HG02571 (cell line): ENCODE measurements around the gene PIP5K1B.

Experiments
- ATAC-seq: cut with Tn5 transposase; IDR thresholded peaks from one replicate; pipeline ENCODE4 v1.9.1; 2021; ENCODE audit warnings: mild to moderate bottlenecking, moderate library complexity; ENCODE audit not compliant: unreplicated experiment

PIP5K1B gene

GRCh38 chr9:68733021-68733405 lies 28.0 kb downstream of the PIP5K1B start:
- ATAC-seq = no peak

DNA sequence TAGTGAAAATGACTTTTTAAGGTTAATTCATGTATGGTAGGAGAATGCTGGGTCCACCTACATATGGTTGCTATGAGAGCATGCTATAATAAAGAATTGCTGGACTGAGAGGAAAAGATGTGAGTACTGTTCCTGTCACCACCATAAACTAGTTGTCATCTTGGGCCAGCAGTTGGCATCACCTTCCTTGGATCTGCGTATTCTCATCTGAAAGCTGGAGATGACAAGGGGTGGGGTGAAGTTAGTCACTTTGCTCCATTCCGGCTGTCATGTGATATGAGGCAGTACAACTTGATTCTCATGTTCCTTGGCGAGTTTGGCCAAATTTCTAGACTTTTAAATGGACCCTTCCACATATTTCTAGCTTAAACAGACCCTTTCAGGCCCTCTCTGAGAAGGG lies 33.3 kb downstream of the PIP5K1B start:
- ATAC-seq = no peak

- ATAC-seq = no peak
Observed at GRCh38 chr9:68739621-68740174, 34.7 kb downstream of the PIP5K1B start.

DNA sequence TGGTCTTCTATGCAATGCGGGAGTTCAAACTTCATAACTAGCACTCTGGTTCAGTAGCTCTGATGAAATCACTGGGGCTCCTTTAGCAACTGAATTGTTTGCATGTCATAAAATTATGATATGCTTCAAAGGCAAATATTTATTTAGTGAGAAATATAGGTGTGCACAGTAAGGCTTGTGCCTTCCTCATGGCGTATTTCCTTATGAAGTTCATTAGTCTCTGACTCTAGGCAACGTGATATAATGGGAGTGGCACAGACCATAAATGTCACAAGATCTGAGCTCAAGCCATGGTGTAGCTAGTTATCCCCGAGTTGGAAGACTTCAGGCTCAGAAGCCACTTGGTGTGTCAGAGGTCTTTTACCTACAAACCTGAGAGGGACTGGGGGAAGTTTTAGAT lies 35.5 kb downstream of the PIP5K1B start:
- no peak for ATAC-seq

DNA sequence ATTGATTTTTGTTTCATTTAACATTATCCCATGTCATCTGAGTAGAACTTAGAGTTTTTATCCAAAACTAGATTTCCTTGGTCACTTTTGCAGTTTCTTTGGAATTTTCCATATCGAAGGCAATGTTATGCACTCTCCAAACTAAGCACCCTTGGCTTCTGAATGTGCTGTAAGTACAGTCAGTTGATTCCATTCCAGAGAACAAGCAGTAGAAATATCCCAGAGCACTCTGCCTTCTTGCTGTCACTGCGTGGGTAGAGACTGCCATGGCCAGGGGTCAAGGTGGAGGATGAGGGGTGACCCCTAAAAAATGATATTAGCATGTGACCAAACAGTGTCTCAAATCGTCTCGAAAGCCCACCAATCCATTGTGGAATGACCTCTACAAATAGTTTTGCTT lies 36.2 kb downstream of the PIP5K1B start:
- ATAC-seq = no peak

DNA sequence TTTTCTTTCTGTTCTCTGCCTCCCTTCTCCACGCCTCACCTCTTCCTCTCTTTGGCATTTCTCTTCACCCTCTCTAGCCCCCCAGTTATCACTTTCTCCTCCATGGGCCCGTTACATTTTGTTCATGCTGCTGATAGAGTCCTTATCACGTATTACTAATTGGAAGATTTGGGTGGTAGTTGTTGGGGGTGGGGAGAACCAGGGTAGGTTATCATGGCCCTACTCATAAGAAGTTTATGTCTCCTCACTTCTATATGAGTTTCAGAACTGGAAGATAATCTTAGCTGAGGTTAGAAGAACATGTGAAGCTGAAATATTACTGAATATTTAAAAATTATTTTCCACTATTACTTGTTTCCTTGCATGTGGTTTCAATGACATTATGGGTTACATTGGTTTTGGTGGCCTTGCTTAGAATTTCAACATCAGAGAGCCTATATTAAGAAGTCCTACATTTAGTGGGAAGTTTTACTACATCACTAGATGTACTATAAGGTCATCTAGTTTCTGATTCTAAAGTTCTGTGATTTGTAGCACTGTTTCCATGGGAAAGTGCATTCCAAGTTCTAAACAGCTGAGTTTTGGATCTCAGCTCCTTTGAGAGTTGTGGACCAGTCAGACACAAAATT lies 36.8 kb downstream of the PIP5K1B start:
- no peak for ATAC-seq

DNA sequence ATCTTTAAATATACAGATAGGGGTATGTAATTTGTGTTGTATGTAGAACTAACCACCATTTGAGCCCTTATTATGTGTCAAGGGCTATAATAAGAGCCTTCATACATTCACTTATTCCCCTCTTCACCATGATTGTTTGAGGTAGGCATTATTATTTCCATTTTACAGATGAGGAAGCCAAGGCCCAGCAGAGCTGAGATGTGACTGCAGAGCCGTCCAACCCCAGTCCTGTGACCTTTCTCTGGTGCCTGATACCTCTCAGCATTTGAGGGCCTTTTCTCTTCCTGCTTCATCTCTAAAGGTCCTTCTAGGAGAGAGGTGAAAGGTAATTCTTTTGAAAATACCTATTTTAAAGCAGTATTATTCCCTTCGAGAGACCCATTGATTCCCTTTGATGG lies 37.3 kb downstream of the PIP5K1B start:
- no peak for ATAC-seq

- no peak for ATAC-seq
Observed at GRCh38 chr9:68744426-68744825, 39.4 kb downstream of the PIP5K1B start.

GRCh38 chr9:68746525-68746924 lies 41.5 kb downstream of the PIP5K1B start:
- ATAC-seq = no peak

GRCh38 chr9:68747043-68747533 lies 42.0 kb downstream of the PIP5K1B start:
- no peak for ATAC-seq

DNA sequence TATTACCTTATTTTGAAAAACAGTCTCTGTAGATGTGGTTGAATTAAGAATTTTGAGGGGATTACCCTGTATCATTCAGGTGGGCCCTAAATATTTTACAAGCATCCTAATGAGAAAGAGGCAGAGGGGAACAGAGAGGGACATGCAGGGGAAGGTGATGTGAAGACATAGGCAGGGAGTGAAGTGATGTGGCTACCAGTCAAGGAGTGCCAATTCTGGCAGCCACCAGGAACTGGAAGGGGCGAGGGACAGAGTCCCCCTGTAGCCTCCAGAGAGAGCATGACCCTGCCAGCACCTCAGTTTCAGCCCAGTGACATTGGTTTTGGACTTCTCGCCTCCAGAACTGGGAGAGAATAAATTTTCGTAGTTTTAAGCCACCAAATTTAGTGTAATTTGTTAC lies 44.1 kb downstream of the PIP5K1B start:
- no peak for ATAC-seq

- ATAC-seq = no peak
Observed at GRCh38 chr9:68749579-68750159, 44.6 kb downstream of the PIP5K1B start.

GRCh38 chr9:68750255-68750654 lies 45.2 kb downstream of the PIP5K1B start:
- no peak for ATAC-seq

DNA sequence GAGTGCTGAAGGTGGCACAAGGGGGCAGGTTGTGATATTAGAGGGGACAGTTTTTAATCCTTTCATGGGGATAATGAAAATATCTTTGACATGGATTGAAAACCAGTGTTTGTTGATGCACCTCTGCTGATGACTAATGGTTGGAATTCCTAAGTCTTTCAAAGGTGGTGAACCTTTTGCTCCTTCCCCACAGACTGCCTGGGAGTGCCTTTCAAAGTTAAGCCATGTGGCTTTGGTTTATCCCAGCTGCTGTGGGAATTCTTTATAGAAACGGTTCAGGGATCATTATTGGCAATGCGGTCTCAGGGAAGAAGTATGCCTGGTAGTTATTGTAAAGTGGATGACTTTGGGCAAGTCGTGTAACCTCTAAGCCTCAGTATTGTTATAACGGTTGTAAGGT lies 45.7 kb downstream of the PIP5K1B start:
- no peak for ATAC-seq

GRCh38 chr9:68751556-68751955 lies 46.5 kb downstream of the PIP5K1B start:
- no peak for ATAC-seq

- no peak for ATAC-seq
Observed at GRCh38 chr9:68755051-68755450, 50.0 kb downstream of the PIP5K1B start.

GRCh38 chr9:68755752-68756151 lies 50.7 kb downstream of the PIP5K1B start:
- no peak for ATAC-seq

DNA sequence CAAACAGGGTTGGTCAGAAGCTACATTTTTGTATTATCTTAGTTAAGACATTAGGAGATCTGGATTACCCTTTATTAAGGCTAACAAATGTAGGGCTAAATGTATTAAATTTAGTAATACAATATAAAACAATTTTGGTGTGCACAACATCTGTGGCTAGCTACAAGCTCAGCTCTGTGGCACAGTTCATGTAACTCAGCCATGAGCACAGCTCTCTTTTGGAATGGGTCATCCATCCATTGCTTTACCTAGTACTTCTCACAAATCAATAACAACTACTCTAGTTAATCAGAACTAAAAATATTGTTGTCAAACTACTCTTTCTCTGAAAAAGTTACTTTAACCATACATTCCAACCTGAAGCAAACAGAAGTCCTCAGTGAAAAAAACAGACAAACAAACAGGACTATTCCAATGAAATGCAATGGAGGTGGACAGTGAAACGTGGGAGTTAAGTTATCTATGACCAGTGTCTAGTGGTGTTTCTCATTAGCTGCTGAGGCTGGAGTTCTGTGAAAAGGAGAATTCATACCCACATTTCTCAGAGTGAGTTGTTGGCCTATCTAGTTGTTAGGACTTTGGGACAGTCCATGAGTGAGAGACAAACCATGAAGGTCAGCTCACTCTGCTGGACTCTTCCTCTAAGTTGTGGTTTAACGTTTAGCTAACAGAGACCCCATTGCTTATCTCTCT lies 55.1 kb downstream of the PIP5K1B start:
- ATAC-seq = no peak

- no peak for ATAC-seq
Observed at GRCh38 chr9:68760674-68761333, 55.8 kb downstream of the PIP5K1B start.

- ATAC-seq = no peak
Observed at GRCh38 chr9:68762570-68762969, 57.5 kb downstream of the PIP5K1B start.

DNA sequence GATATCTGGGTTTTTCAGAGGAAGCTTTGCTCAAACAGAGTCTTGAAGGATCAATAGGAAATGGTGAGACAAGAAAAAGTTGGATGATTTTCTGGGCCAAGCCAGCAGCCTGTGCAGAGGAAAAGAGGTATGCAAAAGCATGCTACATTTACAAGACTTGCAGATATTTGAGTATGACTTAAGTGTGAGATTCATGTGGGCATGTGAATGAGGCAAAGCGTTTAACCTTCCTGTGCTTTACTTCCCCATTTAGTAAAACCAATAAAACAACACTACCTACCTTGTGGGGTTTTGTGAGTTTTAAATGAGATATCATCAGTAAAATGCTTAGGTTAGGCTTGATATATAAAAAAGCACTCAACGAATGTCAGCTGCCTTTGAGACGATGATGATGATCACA lies 58.1 kb downstream of the PIP5K1B start:
- ATAC-seq = no peak
